GM18508 (cell line): Measurements from ENCODE around the gene WBP1.

Experiments used
- ATAC-seq: cut with Tn5 transposase; IDR thresholded peaks from one replicate; pipeline ENCODE4 v1.9.1; 2021; ENCODE audit warnings: moderate number of reproducible peaks; ENCODE audit not compliant: insufficient read depth, unreplicated experiment

The WBP1 gene

DNA sequence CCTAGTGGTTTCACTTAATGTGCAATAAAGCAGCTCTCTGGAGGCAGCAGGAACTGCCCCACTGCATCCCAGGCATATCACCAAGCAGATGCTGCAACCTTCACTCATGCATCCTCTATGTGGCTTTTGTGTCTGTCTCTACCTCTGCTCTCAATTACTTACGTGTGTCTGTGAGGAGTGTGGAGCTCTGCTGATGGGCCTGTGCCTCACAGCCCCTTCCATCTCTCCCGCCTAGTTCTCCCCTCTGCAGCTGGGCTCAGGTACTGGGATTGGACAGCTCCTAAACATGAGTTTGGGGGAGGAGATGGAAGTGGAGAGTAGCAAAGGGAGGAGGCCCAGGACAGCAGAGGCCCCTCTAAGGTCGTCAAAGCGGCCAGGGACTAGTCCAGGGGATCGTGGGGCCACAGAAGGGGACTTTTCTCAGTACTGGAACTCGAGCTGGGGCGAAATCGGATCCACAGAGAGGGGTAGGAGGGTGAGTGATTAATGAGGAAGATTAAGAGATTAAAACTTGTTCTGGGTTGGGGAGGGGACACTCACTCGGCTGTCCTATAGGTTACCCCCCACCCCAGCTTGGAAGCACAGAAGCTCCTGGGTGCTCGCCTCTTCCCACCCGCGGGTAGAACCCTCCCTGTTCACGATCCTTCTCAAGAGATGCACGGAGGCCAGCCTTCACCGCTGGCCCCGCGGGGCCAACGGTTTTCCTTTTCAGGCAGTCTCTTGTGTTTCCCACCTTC is 43.3 kb downstream of the WBP1 start:
- no peak for ATAC-seq

DNA sequence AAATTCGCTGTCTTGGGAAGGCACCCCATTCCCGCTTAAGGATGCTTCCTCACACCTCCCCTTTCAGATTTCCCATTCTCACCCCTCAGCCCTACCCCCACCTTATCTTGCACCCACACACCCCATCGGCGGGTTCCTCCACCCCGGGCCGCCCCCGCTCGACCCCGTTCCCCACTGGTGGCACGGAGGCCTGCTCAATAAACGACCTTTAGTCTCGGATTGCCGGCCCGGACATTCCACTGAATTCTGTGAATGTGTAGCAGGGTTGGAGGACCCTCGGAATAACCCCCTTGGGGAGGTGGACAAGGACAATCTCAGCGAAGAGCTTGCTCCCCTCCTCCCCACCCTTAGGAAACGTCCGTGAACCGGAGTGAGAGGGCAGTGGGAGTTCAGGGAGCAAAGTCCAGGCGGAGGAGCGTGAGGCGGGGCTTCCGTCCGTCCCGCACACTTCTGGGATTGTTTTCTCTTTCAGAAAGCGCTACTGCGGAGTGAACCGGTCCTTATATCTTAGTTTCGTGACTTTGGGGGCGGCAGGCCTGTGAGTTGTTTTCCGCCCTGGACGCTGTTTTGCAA is 44.0 kb downstream of the WBP1 start:
- no peak for ATAC-seq

DNA sequence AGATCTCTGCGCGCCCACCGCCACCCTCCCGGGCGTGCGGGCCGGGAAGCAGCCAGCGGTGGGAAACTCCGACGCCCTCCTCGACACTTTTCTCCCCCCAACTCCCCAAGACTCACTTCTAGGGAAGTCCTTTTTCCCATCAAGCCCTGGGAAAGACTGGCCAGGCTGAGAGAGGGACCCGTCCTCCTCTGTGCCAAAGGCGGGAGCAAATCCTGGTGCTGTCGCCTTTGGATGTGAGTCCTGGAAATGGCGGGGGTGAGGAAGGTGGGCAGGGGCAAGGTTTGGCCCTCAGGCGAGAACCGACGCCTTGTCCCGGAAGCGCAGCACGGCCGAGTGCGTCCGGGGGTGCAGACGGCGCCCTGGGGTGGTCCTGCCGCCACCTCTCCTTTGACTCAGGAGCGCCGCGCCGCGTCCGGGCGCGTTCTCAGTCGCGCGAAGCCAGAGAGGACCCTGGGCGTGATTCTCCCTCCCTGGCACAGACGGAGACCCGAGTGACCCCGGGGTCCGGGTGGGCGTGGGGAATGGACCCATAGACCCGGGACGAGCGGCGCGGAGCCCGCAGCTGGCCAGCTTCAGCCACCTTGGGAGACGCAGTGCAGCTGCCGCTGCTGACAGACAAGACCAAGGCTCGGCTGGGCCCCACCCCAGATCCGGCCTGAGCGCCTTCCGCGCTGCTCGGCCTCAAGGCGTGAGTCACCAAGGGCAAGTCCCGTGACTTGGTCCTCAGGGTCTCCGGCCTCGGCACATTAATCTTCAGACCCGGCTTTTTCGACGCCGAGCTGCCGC is 44.7 kb downstream of the WBP1 start:
- no peak for ATAC-seq

DNA sequence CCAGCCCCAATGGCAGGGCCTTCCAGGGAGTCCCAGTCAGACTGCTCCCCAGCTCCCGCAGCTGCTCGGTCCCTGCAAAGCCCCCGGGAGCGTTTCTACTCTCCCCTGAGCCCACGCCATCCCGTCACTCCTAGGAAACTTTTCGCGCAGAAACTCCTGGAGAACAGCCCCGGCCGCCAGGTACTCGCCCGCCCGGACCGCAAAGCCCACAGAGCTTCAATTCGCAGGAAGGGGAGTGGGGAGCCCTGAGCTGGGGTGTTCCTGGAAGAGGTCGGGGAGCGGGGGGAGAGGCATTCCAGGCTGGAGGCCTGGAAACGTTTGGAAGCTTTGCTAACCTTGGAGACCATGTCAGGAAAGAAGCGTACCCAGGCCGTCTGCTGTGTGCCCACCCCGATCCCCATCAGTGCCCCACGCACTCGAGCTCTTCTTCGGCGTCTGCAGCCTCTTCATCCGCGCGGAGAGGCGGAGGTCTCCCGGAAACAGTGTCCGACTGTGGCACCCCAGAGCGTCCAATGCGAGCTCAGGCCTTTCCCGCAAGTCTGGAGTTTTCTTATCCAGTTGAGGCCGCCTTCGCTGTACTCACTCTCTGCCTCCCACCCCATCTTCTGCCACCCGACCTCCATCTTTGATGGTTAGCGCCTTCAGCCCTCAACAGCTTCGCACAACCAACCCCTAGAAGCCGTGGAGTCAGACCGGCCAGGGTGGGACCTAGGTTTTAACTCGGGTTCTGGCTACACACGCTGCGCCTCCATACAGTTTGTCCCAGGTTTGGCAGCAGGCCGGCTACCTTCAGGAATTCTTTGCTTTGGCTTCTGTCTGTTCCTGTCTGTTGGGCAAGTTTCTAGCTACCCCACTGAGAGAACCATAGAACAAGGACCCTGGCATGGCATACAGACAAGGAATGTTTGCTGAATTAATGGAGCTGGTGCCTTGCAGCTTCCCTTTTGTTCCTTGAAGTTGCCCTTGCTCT is 45.6 kb downstream of the WBP1 start:
- ATAC-seq: no peak

DNA sequence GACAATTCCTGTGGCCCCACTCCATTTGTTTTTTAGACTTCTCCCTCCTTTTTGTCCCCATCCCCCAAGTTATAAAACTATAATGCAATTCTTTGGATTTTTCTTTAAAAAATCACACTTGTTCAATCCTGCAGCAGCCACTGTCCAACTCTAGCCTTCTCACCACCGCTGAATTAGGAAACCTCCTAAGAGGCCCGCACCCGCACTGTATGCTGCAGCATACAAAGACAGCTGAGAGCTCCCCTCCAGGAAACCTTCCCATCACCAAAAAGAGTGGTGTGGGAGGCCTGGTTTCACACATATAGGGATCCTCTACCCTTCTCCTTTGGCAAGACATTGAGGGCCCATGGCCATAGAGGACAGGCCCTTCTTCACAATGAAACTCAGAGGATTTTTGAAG is 46.4 kb downstream of the WBP1 start:
- no peak for ATAC-seq

DNA sequence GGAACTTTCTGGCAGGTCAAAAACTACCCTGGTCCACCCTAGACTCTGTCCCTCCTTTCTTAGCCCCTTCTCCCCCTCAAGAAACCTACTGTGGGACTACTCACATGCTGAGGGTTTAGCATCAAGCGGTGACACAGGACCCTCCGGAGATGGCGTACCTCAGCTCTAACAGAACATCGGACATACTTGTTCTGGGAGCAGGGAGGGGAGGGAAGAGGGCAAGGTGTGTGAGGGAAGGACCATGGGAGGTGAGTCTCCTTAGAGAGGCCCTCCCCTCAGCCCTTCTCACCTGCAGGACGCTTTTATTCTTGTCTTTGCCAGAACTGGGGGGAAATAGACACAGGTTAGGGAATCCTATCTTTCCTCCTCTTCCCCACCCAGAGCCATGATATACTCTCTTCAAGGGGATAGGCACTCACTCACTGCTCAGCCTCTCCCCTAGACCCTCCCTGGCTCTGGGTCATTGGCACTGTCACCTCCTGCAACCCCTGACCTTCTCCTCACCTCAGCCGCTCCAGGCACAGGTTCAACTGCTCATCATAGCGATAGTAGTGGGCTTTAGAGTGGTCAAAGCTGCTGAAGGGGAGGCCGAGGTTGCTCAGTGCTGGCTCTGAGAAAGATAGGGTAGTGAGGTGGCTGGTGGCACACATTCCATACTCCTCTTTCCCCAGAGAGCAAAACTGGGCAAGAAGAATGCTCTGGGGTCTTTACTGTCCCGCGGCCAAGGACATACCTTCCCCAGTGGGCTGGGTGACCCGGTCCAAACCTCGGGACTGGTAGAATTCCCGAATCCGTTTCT is 47.4 kb downstream of the WBP1 start:
- ATAC-seq: no peak

DNA sequence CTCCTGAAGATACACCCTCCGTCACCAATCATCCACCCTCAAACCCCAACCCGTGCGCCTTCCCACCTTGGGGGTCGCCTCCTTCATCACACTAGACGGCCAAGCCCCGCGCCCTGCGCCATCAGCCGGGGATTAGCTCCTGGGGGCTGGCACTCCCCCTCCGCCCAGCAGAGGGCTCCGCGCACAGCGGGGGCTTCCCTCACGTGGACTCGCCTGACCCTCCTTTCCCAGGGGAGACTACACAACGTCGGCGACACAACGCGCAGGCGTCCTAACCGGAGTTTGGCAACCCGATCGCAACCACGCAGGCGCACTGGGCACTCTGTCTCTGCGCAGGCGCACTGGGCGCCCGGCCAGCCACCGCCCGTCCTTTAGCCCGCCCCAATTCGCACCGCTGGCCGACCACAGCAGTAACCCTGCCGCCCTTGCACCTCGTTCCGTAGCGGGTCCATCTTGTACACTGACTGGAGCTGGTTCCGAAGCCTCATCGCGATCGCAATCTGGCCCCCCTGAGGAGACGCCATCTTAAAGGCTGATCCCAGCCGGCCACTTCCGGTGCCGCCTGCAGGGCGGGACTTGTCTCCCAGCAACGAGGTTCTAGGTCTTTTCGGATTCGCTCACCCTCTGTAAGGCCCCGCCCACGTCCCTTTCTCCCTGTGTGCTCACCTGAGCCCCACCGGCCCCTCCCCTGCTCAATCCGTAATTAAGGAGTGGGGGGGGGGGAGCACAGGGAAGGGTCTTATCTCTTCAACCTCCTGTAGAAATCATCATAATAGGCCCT is 49.1 kb downstream of the WBP1 start, which contains the start of gene PCGF1:
TSS of gene PCGF1 (minus strand) at position 551 of the 781 bp plus-strand sequence. CDS start at position 524, 27 bp downstream.
- ATAC-seq: peak; percentile 79

DNA sequence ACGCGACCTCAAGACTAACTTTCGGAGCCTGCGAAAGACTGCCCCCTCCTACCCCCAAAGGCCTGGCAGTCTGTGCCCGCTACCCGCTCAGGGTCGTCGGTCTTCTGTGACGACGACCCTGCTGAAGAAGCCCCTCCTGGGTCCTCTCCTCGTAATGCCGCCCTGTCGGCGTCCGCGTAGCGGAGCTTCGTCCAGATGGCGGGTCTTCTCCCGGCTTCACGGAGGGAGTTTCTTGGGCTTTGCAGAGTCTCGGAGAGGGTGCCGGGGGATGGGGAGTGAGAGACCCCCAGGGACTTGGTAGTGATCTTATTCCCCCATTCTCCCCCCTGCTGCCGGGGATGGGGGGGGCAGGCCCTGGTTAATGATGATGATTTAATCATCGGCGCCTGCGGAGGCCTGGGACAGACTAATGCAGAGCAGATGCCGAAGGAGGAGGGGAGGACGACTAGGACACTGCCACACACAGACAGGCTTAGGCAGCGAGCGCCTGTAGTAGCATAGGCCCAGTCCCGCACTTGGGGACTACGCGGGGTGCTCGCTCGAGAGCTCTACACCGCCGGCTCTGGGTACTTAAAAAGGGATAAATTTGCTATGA is 49.8 kb downstream of the WBP1 start:
- ATAC-seq: no peak

DNA sequence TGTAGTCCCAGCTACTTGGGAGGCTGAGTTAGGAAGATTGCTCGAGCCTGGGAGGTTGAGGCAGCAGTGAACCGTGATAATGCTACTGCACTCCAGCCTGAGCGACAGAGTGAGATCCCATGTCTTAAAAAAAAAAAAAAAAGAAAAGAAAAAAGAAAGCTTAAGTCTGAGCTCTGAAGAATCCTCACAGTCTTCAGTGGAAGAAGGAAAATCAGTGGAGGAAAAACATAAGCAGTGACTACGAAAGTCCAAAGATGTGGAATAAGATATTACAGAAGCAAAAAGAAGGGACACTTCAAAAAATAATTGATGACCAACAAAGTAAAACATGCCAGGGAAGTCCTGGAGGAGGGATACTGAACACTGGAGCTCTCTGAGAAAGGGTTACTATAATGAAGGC is 52.0 kb downstream of the WBP1 start:
- ATAC-seq: no peak
